LHCN-M2 (cell line): ENCODE measurements around the gene TMEM252. TPM values are rescaled to one million over a fixed set of nuclear protein-coding genes. Genes with fewer than 3 reads are reported as not detected.

Experiments used
- DNase-seq: peaks from one replicate; pipeline ENCODE4 v3.0.0-alpha.2; 2012; ENCODE audit warnings: low read depth
- total RNA-seq: library from RNA; depleted of rRNA; stranded (reverse); fragments of >200 nt; gene quantifications from 2 replicates; pipeline ENCODE4 v1.2.3, GENCODE V29; 2014

TMEM252 gene
- total RNA-seq, 1 experiment from 2014 or later = not detected

DNA sequence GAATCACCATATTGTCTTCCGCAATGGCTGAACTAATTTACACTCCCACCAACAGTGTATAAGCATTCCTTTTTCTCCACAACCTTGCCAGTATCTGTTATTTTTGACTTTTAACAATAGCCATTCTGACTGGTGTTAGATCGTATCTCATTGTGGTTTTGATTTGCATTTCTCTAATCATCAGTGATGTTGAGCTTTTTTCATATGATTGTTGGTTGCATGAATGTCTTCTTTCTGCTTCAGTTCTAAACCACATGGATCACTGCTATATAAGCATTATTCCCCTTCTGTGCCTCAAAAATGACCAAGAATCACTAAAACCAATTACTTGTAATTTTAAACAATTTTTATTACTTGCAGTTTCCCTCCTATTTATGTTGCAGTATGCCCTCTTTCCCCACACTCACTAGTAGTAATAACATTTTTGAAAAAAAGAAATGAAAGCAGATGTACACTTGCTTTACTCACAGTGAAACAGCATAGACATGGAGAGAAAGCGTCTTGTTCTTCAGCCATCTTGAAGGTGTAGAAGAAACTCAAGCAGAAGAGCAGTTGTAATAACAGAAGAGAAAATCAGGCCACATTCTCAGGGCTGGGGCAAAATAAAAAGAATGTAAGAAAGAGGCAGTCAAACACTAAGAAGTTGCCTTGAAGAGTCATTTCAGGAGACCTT lies 4.5 kb upstream of the TMEM252 start:
- no peak for DNase-seq

DNA sequence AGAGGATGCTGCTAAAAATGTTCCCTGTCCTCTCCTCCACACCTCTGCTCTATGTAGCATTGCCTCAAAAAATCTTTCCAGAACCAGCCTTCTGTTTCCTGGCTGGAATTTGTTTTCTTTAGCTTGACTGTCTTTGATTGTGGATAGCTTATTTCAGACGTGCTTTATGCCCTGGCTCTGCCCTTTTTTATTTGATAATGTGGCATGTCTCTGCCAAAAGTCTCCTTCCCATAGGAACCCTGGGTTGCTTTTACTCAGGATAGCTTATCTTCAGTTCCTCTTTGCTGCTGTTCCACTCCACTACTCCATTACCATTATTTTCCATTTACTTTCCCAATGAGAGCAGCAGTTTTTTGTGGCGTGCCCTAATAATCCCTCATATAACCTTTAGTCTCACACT lies 885 bp upstream of the TMEM252 start:
- DNase-seq = no peak

DNA sequence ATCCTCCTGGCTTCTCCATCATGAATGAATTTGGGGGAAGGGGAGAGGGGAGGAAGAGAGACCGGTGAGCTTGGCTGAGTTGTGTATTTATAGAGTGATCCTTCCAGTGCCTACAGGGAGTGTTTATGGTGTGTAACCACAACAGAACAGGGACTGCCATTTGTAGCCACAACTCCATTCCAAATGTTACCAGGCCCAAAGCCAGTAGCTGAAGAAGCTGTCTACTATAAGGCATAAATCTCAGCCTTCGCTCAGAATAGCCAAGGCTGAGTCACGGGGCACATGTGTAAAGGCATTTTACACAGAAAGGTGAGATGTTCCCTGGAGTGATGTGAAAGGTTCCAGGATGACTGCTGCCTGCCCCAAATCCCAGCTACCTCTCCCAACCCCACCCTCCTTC lies 2.5 kb downstream of the TMEM252 start:
- DNase-seq = no peak

DNA sequence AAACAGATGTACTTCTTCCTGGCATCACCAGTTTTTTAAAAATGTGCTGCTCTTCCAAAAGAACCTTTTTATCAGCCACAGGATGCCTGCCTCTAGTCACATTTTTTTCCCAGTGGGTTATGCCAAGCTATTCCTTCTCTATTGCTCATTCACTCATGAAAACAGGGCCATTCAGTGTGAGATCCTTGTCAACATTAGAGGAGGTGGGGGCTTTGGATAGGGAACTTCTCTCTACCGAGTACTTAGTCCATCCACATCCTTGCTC lies 3.1 kb downstream of the TMEM252 start:
- DNase-seq = no peak

DNA sequence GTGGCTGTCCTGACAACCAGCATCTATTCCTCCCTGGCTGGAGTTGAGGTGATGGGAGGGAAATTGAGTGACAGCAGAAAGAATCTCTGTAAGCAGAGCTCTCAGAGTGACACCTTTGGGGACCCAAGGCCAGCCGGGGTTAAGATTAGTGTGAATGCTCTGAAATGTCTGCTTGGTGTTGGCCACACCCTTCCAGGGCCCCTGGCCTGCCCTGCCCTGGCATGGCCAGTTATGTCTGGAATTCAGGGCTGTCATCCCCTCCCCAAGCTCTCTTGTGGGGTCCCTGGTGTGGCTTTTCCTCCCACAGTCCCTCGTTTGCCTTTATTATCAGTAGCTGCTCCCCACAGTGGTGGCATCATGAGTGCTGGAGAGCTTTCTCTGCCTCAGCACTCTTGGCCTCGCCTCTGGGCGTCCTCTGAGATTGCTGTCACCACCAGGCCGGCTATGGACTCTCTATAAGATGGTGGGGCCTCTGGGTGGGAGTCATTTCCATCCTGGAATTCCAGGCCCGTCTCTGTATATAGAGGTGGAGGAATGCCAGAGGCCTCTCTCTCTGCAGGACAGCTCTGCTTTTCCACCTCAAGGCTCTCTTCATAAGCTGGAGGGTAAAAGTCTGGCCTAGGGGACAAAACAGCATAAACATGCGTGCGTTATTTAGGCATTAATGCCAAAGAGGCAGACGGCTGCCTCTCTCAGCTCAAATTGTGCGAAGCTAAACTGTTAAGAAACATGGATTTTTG lies 3.6 kb downstream of the TMEM252 start:
- no peak for DNase-seq

DNA sequence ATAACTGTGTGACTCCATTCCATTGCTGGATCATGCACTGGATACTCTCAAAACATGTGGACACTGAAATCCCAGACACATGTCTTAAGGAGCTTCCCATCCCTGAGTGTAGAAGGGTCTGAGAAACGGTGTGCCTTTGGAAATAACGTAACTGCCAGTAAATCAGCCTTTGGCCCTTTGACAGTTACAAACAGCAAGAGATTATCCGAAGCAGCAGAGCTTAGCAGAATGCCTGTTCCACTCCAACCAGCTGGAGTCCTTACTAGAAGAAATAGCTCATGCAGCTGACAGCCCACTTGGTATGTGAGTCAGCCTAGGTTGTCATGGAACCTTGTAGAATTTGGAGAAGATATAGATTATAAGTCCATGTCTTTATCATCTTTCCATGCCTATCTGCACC lies 7.0 kb downstream of the TMEM252 start:
- DNase-seq = no peak

DNA sequence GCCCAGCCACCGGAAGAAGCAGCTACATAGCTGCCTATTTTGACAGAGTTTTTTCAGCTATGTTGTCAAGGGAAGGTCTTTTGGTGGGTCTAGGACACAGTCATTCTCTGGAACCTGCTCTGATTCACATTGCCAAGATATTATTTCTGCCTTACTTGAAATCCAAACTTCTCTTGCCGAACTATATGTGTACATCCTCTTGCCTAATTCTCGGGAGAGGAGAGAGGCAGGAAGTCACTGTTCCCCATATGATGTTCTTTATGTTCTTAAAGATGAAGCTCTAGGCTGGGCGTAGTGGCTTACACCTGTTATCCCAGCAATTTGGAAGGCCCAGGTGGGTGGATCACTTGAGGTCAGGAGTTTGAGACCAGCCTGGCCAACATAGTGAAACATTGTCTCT lies 8.6 kb downstream of the TMEM252 start:
- no peak for DNase-seq

DNA sequence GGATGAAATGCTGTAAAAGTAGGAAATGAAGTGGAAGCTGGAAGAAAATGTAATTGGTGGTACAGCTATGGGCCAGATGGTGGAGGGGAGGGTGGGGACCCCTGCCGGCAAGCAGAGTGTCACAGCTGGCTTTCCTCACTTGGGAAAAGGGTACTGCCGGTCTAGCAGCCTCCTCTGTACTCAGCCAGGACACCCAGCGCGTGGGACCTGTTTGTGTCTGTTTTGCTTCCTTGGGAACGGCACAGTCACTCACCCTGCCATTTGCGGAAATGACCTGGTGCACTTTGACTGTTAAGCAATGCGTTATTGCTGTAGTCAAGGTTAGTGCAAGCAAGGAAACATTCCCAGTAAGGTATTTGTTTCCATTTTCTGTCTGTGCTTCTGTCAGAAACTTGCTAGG lies 10.1 kb downstream of the TMEM252 start:
- no peak for DNase-seq

DNA sequence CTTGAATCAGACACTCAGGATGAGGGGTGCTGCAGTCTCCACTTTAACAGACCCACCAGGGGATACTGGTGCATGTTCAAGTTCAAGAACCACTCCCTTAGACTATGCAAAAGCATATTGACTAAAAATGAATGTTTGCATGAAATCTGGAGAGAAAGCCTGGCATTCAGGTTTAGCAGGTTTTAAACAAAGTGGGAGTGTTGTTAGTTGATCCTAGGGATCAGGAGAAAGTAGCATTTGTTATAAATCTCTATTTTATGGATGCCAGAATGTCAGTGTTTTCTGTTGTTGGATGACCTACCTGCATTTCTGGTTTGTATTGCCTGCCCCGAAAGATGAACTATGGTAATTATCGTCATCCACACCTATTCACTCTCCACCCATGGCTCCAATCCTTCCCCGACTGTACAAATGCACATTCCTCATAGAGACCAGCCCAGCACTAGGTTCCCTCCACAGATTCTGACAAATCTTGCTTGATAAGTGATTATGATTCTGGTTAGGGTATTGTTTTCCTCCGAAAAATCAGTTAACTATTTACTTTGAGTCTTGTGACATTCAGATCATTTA lies 17.2 kb downstream of the TMEM252 start:
- DNase-seq = no peak

DNA sequence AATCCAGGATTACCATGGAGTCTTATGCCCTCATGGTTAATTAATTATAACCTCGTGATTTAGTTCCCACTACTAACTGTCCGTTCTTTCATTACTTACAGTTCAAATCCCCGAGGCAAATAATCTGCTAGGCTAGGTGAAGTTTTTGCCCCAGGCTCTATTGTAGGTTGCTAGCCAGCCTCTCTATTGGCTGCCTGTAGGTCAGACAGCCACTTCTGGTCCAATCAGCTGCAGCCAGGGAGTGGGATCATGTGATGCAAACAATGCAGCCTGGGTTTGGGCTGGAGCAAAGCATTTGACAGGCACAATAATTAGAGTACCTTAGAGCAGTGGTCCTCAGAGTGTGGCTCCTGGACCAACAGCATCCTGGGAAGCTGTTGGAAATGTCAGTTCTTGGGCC lies 17.7 kb downstream of the TMEM252 start:
- DNase-seq = no peak

DNA sequence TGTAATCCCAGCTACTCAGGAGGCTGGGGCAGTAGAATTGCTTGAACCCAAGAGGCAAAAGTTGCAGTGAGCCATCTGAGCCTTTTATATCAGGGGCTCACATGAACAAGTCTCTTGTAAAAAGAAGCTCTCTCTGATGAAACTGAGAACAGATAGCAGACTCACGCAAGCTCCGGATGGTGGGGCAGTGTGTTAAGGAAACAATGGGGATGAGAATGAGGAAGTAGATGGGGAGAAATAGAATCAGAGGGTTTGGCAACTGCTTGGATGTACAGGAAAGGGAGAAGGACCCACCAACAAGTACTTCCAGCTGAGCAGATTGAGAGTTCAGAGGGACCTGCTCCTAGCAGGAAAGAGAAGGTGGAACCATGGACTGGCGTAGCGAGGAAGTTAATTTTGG lies 18.6 kb downstream of the TMEM252 start:
- no peak for DNase-seq

DNA sequence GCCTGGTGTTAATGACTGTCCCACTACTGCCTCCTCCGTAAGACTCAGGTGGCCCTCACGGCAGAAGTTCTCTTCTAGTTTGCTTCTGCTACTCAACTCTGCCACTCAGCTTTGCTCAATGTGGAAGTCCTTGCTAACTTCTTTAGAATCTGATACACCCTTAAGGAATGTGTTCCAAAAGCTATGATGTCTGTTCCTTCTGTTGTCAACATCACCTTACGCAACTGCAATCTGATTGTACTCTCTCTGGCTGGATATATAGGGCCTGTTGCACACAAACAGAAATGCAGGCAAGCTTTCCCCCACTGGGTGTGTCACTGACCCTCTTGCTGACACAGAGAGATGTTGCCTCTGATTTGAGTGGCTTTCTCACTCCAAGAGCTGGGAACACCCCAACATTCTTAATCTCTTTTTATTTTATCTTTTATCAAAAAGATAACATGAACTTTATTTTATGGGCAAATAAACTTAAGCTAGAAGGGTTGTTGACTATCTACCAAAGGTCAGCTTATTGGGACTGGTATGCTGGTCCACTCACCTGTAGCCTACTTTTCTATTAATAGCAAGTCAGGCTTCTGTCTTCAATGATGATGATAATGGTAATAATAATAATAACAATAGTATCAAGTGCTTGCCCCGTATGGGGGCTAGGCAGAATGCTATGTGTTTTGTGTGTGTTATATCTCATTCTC lies 25.2 kb downstream of the TMEM252 start:
- no peak for DNase-seq

DNA sequence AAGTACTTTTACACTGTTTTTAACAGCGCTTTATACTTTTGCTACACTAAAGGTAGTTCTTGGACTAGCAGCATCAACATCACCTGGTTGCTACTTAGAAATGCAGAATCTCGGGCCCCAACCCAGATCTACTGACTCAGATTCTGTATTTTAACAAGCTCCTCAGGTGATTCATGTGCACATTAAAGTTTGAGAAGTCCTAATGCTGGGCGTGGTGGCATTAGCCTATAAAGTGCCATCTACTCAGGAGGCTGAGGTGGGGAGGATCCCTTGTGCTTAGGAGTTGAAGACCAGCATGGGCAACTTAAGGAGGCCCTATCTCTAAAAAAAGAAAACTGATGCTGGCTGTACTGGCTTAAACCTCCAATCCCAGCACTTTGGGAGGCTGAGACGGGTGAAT lies 26.7 kb downstream of the TMEM252 start:
- DNase-seq = no peak

DNA sequence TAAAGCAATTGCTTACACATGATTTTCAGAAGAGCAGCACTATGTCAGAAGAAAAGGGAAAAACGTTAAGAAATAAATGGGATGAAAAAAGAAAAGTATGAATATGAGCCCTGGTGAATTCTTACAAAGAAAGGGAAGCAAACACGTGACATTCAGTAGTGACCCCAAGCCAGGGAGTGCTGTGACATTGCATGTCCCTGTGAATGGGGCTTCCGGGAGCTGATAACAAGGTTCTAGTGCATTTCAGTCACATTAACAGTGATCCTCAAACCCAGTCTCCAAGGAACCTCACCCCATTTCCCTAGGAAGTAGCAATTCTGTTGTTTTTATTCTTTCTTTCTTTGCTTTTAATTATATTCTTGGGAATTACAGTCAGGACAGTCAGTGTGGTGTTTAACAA lies 27.3 kb downstream of the TMEM252 start:
- no peak for DNase-seq

DNA sequence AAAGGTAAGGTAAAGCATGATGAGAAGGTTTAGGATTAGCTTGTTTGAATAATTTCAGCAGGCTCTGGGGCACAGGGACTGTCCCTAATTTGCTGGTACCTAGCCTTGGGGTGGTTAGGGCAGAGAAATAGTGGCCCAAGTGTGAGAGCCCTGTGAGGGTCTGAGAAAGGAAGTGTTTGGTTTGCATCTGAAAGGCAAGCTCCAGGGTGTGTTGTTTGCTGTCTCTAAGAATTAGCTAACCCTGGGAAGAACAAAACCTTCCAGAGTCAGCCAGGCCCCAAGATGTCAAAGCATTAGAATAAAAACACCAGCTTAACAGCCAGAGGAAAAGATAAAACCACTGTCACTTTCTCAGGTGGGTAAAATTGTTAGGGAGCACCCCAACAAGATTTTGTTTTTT lies 31.0 kb downstream of the TMEM252 start:
- DNase-seq = no peak

DNA sequence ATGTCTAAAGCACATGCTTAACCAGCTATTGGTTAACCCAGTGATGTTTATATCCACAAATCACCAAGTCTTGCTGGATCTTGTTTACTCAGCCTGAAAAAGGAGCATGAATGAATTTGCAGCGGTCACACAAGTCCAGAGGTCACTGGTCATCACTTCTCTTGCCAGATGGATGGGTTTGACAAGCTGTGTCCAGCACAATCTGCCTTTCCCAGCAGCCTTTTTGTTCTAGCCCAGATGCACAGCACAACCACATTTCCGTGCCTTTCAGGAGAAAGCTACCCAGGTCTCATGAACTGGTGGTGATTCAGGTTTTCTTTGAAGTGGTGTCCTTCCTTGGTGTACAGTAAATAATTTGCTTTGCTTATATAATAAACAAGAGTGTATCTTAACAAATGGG lies 32.1 kb downstream of the TMEM252 start:
- no peak for DNase-seq

DNA sequence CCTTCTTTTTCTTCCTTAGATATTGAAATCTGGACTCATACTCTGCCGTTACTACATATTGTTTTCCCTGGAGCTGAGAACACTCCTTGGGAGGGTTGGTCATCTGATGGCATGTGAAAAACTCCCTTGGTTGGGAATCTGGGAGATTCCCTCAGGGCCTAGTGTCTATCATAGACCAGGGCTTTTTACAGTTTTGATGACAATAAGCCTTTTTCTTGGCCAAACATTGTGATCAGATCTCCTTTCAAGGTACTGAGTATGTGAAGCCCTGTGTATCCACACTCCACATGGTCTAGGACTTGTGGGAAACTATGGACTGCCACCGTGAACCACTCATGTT lies 32.9 kb downstream of the TMEM252 start:
- no peak for DNase-seq

DNA sequence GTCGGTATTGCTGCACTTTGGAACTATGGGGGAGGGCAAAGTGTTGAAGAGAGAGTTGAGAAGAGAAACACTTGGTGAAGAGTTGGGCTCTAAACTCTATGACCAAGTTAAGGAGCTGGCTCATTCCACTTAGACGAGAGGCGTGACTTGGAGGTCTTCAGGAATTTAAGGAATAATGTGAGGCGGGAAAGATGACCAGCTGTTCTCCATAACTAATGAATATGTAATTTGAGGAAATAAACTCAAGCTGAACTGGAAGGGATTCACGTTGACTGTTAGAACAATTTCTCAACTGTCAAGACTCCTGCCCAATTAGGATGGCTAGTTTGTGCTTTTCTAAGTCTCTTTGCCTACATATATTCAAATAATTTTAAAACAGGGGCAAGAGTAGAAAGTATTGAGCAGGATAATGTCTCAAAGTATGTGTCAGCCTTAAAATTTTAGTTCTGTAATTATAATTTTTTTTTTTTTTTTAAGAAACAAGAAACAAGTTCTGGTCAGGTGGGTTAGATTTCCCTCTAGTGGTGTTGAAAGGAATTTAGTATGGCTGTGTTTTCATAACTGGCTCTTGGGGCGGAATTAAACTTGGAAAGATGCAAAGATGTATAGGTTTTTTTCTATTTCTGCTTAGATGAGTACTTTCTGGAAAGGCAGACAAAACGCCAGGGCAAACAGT lies 33.4 kb downstream of the TMEM252 start:
- DNase-seq = no peak

DNA sequence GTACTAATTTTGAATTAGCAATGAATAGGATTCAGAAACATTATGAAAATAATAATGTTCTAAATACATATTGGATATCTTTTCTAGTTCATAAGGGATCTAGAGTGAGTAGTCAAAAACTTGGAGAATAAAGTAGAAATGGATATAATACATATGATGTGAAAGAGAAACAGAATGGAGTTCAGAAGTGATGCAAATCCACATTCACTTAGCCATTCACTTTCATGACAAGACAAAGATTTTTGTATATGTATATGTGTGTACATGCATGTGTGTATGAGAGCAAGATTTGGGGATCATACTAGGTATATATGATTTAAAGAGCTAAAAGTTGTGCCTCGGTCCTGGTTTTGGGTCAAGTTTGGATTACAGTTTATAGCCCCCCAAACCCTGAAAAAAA lies 34.1 kb downstream of the TMEM252 start:
- DNase-seq = no peak

DNA sequence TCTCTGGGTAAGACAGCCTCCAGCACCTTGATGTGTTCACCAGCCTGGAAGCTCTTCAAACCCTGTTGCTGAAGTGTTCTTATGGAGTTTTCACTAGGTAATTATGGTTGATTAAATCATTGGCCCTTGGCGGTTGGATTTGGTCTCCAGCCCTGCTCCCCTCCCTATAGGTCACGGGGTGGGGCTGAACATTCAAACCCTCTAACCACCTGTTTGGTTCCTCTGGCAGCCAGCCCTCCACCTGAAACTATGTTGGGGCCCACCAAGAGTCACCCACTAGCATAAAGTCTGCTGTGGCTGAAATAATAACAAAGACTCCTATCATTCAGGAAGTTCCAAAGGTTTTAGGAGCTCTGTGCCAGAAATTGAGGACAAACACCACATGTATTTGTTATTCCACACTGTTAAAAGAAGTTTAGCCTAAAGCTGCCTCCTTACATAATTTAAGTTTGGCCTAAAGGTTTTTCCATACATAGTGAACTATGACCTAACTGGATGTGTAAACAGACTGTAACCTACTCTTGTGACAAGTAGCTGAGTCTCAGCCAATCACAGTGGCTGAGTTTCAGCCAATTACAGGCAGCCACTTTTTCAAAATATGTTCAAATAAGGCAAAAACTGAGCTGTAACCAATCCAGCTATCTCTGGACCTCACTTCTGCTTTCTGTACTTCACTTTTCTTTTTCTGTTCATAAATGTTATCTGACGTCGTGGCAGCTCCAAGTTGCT lies 34.8 kb downstream of the TMEM252 start:
- DNase-seq = no peak

DNA sequence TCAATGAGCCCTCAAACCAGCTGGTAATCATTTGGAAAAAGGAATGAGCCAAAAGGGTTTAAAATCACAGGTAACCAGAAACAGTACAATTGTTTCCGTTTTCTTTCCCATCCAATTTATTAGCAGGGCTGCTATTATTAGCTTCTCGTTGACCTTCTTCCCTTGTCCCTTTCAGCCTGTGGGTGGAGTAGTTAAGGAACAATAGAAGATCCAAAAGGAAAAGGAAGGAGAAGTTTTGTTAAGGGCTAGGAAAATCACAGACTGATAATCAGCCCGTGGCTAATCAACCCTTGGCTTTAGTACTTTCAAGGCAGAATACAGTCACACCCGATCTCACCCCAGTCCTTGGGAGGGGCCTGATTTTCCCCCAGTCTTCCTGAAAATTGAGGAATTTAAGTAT lies 38.4 kb downstream of the TMEM252 start:
- DNase-seq = no peak
